Stimulated activated naive CD8-positive, alpha-beta T cell treated with anti-CD3 and anti-CD28 coated beads, Interleukin-15, amount 100 ng/mL, for 72 hours (primary cell): Measurements from ENCODE around the gene KCNQ1.

Experiments
- ATAC-seq: fragments of 150-1000 bp; cut with Tn5 transposase; 2 replicates; pipeline ENCODE4 v1.10.0; 2021; ENCODE audit warnings: mild to moderate bottlenecking, moderate library complexity
- DNase-seq, 2 donors: peaks; one replicate each; pipeline ENCODE4 v3.0.0; 2021 to 2022
- H3K27ac Mint-ChIP-seq, 2 donors: one replicate each; pipeline ENCODE4 v1.8.0; 2022; ENCODE audit warnings: mild to moderate bottlenecking in 2 of 2, mixed read lengths in 2 of 2, moderate library complexity in 2 of 2
- H3K27me3 Mint-ChIP-seq: one replicate; pipeline ENCODE4 v1.8.0; 2022; ENCODE audit warnings: mixed read lengths
- H3K4me1 Mint-ChIP-seq: one replicate; pipeline ENCODE4 v1.8.0; 2022; ENCODE audit warnings: mild to moderate bottlenecking, mixed read lengths
- H3K4me3 Mint-ChIP-seq, 2 donors: one replicate each; pipeline ENCODE4 v1.8.0; 2022; ENCODE audit warnings: mild to moderate bottlenecking in 2 of 2, mixed read lengths in 2 of 2, moderate library complexity in 1 of 2
- H3K9me3 Mint-ChIP-seq, 2 donors: one replicate each; pipeline ENCODE4 v1.8.0; 2022; ENCODE audit warnings: mixed read lengths in 2 of 2

KCNQ1 gene

DNA sequence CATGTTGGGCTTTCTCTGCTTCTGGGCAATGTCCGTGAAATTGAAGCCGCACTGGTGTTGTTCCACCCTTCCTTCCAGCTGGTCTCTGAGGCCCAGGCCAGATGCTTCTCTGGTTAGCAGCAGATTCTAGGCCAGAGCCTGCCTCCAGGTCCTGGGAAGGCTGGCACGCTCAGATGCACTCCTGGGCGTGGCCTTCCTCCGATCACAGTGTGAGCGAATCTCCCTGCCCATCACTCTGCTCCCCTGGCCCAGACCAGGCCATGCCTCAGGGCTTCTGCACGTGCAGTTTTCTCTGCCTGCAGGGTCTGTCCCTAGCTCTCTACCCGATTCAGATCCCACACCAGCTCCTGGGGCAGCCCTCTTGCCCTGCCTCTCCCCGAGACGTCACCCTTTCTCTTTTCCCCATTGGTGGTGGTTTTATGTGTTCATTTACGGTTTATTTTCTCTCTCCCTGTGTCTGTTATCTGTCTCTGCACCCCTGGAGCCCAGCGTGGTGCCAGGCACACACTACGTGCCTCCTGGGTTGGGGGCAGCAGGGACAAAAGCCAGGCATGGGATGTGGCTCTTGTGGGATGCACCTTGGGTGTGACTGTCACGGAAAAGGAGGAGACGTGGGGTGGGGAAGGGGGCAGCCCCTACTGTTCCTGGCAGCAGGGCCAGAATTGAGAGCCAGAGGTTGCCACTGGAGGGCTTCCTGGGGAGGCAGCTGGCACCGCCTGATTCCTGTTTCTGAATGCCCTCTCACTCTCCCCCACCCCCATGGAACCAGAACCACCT, 66.0 kb downstream of the KCNQ1 start:
- ATAC-seq: no peak

GRCh38 chr11:2511421-2512369, 66.9 kb downstream of the KCNQ1 start:
- Mint-ChIP-seq H3K27ac (no peak overlapping the region), H3K4me1 (peaks cover 13% of the 10 kb centered on the region), H3K4me3 (no peak overlapping the region), H3K9me3 (no peaks in the 10 kb centered on the region), H3K27me3 (no peaks in the 10 kb centered on the region)
- ATAC-seq: no peak
- DNase-seq: no peak

More for the DNA sequence above, 66.0 kb downstream of the KCNQ1 start:
- H3K4me3 Mint-ChIP-seq: no peak overlapping the region
- DNase-seq: no peak
- H3K27me3 Mint-ChIP-seq: no peaks in the 10 kb centered on the region
- peaks cover 13% of the 10 kb centered on the region for H3K4me1 Mint-ChIP-seq
- peak overlapping the region in 1 of 2 donors; percentile 15 for H3K27ac Mint-ChIP-seq
- H3K9me3 Mint-ChIP-seq: no peaks in the 10 kb centered on the region

GRCh38 chr11:2512431-2513407, 67.9 kb downstream of the KCNQ1 start:
- Mint-ChIP-seq H3K27ac (peak overlapping the region in 1 of 2 donors; percentile 30), H3K27me3 (no peaks in the 10 kb centered on the region), H3K4me1 (peaks cover 7% of the 10 kb centered on the region), H3K4me3 (no peak overlapping the region), H3K9me3 (no peaks in the 10 kb centered on the region)
- DNase-seq: no peak
- peak; percentile 26 for ATAC-seq

DNA sequence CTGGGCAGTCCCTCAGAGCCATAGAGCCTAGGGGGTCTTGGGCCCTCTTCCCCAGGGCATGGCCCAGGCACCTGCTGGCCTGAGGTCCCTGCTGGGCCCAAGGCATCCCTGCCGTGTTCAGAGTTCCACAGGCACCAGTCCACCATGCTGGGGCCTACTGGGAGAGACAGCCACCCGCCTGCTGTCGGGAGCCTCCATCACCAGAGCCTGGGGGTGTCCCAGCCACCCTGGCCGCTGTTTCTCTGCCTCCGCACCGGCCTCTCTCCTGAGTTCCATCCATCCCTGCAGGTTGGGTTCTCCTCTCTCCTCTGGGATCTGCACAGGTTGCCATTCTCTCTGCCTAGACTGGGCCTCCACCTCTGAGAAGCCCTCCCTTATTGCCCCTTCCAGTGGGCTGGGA, 68.6 kb downstream of the KCNQ1 start:
- peaks cover 7% of the 10 kb centered on the region for H3K4me1 Mint-ChIP-seq
- DNase-seq: no peak
- H3K9me3 Mint-ChIP-seq: no peaks in the 10 kb centered on the region
- H3K27me3 Mint-ChIP-seq: no peaks in the 10 kb centered on the region
- no peak for ATAC-seq
- H3K27ac Mint-ChIP-seq: no peak overlapping the region
- no peak overlapping the region for H3K4me3 Mint-ChIP-seq

GRCh38 chr11:2515401-2516275, 70.8 kb downstream of the KCNQ1 start:
- H3K4me1 Mint-ChIP-seq: peaks cover 6% of the 10 kb centered on the region
- ATAC-seq (no peak), DNase-seq (peak in 1 of 2 donors; percentile 3)
- no peaks in the 10 kb centered on the region for H3K27me3 Mint-ChIP-seq
- H3K4me3 Mint-ChIP-seq: no peak overlapping the region
- H3K27ac Mint-ChIP-seq: no peak overlapping the region
- H3K9me3 Mint-ChIP-seq: no peaks in the 10 kb centered on the region

- ATAC-seq: no peak
- Mint-ChIP-seq H3K27me3 (no peaks in the 10 kb centered on the region), H3K9me3 (no peaks in the 10 kb centered on the region), H3K27ac (no peak overlapping the region), H3K4me1 (no peaks in the 10 kb centered on the region), H3K4me3 (no peak overlapping the region)
- peak in 1 of 2 donors; percentile 6 for DNase-seq
Observed at GRCh38 chr11:2516276-2517015, 71.6 kb downstream of the KCNQ1 start.

DNA sequence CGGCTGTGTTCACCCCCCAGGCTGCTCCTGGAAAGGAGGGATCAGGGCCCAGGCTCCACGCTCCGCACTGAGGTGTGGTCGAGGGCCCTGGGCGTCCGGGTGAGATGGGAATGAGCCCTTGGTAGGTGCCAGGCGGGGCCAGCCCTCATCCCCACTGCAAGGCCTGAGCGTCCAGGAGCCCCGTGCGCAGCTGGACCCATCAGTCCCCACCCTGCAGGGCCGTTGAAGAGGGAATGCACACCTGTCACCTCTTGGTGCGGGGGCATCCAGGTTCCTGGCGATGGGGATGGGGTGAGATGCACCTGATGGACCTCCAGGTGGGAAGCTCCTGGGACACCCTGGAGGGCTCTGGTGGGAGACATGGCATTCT, 72.2 kb downstream of the KCNQ1 start:
- ATAC-seq (no peak), DNase-seq (peak in 1 of 2 donors; percentile 5)
- H3K27me3 Mint-ChIP-seq: no peaks in the 10 kb centered on the region
- no peak overlapping the region for H3K4me3 Mint-ChIP-seq
- H3K4me1 Mint-ChIP-seq: no peaks in the 10 kb centered on the region
- no peak overlapping the region for H3K27ac Mint-ChIP-seq
- no peaks in the 10 kb centered on the region for H3K9me3 Mint-ChIP-seq

- no peaks in the 10 kb centered on the region for H3K9me3 Mint-ChIP-seq
- no peaks in the 10 kb centered on the region for H3K27me3 Mint-ChIP-seq
- no peak overlapping the region for H3K27ac Mint-ChIP-seq
- ATAC-seq (no peak), DNase-seq (no peak)
- H3K4me3 Mint-ChIP-seq: no peak overlapping the region
- H3K4me1 Mint-ChIP-seq: no peaks in the 10 kb centered on the region
Observed at GRCh38 chr11:2517386-2518064, 72.7 kb downstream of the KCNQ1 start.

DNA sequence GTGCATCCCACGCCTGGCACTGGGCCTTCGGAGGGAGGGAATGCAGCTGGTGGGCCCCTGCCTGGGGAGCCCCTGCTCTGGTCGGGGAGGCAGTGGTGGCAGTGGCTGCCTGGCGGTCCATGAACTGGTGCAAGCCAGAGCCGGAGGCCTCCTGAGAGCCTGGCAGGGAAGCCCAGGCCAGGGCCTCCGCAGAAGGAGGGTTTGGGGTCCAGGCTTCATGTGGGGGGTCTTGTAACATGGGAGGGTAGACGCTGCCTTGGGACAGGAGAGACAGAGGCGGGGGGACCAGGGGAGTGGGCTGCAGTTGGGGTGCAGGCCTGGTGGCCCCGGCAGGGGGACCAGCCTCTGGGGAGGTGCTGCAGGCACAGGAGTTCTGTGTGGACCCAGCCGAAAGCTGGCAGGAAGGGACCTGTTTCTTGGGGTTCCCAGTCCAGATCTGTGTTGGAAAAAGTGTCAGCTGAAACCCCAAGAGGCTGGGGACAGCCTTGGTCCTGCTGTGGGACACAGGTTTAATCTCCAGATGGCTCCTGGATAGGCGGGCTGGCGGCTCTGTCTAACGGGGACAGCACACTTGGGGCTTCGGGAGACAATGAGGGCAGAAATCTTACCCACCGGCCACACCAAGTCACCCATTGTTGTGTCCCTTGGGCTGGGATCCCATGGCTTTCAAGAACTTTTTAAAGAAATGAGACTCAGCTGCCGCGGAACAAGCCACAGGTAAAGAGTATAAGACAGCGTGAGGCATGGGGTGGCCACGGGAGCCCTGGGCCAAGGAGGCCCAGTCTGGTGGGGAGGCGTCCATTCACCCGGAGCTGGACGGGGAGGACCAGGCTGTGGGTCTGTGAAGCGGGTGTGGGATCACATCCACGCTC, 73.5 kb downstream of the KCNQ1 start:
- no peaks in the 10 kb centered on the region for H3K27me3 Mint-ChIP-seq
- no peak overlapping the region for H3K4me3 Mint-ChIP-seq
- ATAC-seq: no peak
- no peaks in the 10 kb centered on the region for H3K9me3 Mint-ChIP-seq
- H3K4me1 Mint-ChIP-seq: no peaks in the 10 kb centered on the region
- DNase-seq: peak in 1 of 2 donors; percentile 6
- peak overlapping the region in 1 of 2 donors; percentile 21 for H3K27ac Mint-ChIP-seq

DNA sequence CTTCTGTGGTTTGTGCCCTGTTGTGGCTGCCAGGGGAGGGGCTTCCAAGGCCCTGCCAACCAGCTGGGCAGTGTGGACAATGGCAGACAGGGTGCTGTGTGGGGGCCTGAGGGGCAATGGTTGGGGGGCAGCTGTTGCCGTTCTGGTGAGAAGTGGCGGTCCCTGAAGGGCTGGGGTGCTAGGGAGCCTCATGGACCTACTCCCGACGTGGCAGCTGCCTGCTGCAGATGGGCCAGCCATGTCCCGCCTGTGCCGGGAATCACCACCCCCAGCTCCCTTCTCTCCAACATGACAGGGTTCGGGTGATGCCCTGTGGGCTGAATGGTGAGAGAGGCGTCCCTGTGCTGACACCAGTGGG, 74.2 kb downstream of the KCNQ1 start:
- Mint-ChIP-seq H3K27me3 (no peaks in the 10 kb centered on the region), H3K27ac (peak overlapping the region; percentile 85 to 86), H3K9me3 (no peaks in the 10 kb centered on the region), H3K4me3 (no peak overlapping the region), H3K4me1 (no peaks in the 10 kb centered on the region)
- ATAC-seq (no peak), DNase-seq (no peak)

DNA sequence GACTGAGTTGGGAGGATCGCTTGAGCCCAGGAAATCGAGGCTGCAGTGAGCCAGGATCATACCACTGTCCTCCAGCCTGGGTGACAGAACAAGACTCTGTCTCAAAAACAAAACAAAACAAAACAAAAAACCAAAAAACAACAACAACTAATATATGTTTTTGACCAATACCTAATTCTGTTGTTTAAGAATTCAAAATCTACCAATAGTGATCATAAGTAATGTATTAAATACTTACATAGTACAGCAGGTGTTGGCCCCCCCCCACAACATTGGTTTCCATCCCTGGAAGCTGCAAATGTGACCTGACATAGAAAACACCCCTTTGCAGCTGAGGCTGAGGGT, 74.7 kb downstream of the KCNQ1 start:
- H3K4me1 Mint-ChIP-seq: peaks cover under 1% of the 10 kb centered on the region
- H3K4me3 Mint-ChIP-seq: no peak overlapping the region
- no peaks in the 10 kb centered on the region for H3K9me3 Mint-ChIP-seq
- DNase-seq: no peak
- no peaks in the 10 kb centered on the region for H3K27me3 Mint-ChIP-seq
- peak overlapping the region; percentile 85 to 86 for H3K27ac Mint-ChIP-seq
- no peak for ATAC-seq

DNA sequence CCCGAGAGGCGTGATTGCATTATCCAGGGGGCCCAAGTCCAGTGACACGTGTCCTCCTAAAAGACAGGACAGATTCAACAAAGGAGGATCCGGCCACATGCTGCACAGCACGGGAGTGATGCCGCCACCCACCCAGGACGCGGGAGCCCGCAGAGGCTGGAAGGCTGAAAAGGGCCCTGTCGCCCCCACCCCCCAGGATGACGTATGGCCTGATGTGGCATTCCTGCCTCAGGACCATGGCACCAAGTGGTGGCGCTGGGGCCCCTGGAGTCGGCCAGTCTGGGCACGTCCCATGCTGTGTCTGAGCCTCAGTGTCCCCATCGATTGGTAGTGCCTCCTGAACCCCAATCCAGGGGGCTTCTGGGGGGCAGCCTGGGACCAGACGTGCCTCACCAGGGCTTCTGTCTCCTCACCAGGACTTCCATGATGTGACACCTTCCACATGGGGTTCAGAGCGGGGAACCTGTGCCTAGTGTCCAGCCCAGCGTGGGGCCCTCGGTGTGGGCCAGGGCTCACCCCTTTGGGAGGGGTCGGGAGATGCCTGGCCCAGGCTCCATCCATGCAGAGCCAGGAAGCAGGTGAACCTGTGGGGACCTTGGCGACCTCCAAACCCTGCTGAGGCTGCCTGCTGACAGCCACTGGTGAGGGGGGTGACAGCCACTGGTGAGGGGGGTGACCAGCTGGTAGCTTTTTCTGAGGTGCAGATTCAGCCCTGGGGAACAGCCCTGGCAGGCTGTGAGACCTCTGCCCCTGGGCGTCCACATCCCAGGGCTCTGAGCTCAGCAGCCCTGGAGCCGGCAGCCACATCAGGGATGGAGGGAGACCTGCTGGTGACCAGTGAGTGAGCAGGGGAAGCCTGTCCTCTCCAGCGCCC, 75.3 kb downstream of the KCNQ1 start:
- ATAC-seq (no peak), DNase-seq (no peak)
- Mint-ChIP-seq H3K4me3 (no peak overlapping the region), H3K4me1 (peaks cover 7% of the 10 kb centered on the region), H3K27me3 (no peaks in the 10 kb centered on the region), H3K27ac (no peak overlapping the region), H3K9me3 (no peaks in the 10 kb centered on the region)
